Activated CD8-positive, alpha-beta memory T cell treated with anti-CD3 and anti-CD28 coated beads for 36 hours (primary cell): ENCODE results near the gene ITCH. TPM values are rescaled to one million over a fixed set of nuclear protein-coding genes. Genes with fewer than 3 reads are reported as not detected.
"Not testable (repeated sequence)": the region's sequence is repeated elsewhere in the genome, so short reads cannot be mapped to it uniquely, and the experiment has no call there.

Experiments used
- CTCF ChIA-PET: fragments of 350-600 bp; sonication (Branson Sonifier 250); formaldehyde crosslinking; loops from one replicate; lab custom pipeline; 2021; ENCODE audit warnings: antibody characterized with exemption; lab: Charles Lee
- POLR2A ChIA-PET: fragments of 350-600 bp; sonication (Branson Sonifier 250); formaldehyde crosslinking; loops from one replicate; lab custom pipeline; 2021; ENCODE audit warnings: antibody characterized with exemption; lab: Charles Lee
- total RNA-seq, 2 experiments: library from RNA; stranded (reverse); gene quantifications; one replicate each; pipeline ENCODE4 v1.2.3, GENCODE V29; 2021

The ITCH gene
- total RNA-seq, 2 experiments from 2014 or later = 44.1 to 44.8 TPM

- CTCF ChIA-PET = interaction anchor here (1.2 to 4.6 kb wide), 2 partner anchors 194 to 200 kb away, joined by 3 to 37 read pairs; no protein-coding TSS in a partner anchor
- POLR2A ChIA-PET = not testable (repeated sequence)
These were observed 151.0 kb downstream of the ITCH start for GRCh38 chr20:34514034-34514433.

DNA sequence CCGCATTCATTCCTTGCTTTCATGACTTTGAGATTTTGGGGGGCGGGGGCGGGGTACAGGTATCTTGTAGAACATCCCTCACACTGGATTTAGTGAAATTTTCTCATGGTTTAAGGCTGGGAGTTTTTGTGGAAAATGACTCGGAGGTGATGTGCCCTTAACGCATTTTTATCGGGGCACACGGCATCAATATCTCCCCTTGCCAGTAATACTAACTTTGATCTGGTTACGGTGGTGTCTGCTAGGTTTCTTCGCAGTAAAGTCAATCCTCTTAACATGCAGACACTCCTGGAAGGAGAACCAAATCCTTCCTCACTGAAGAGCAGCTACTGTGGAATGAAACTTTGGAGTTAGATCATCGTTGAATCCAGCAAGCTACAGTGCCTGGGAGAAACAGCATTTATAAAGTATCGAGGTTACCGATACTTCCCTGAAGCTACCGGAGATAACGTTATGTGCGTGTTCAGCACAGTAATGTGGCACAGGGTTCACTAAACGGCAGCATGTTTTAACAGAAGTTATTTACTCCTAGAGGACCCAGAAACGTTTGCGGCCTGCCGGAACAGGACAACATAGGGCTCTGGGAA is 151.9 kb downstream of the ITCH start:
- POLR2A ChIA-PET = interaction anchor here (0.6 to 0.8 kb wide), 3 partner anchors 30 to 201 kb away, joined by 3 read pairs; partner anchors contain the start of gene ITCH
- CTCF ChIA-PET = interaction anchor here (0.9 to 4.6 kb wide), 3 partner anchors 22 to 204 kb away, joined by 3 to 37 read pairs (median 5); no protein-coding TSS in a partner anchor

DNA sequence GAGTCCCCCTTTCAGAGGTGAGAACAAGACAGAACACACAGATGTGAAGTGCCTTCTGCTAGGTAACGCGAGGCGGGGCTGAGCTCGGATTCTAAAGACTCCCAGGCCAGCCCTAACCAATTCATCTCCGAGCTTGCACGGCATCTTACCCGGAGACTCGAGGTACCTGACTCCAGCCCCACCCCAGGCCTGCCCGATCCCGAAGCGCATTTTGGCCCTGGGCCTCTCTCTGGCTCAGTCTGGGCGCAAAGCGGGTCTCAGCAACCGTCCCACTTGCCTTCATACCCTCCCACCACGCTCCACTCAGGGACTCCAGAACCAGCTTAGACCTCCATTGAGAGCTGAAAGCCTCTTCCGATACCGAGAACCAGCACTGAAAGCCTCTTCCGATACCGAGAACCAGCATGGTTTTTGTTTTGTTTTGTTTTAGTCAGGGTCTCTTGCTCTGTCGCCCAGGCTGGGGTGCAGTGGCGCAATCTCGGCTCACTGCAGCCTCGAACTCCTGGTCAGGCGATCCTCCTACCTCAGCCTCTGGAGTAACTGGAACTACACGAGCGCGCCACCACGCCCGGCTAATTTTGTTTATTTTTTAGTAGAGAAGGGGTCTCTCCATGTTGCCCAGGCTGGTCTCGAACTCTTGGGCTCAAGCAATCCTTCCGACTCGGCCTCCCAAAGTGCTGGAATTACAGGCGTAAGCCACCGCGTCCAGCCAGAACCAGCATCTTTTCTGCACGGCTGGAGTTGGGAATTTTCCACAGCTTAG is 152.6 kb downstream of the ITCH start:
- POLR2A ChIA-PET = interaction anchor here (0.7 to 0.9 kb wide), 3 partner anchors 29 to 412 kb away, joined by 3 read pairs; partner anchors contain the start of gene ITCH
- CTCF ChIA-PET = interaction anchor here (0.9 to 4.6 kb wide), 4 partner anchors 21 to 204 kb away, joined by 3 to 37 read pairs (median 4); no protein-coding TSS in a partner anchor

DNA sequence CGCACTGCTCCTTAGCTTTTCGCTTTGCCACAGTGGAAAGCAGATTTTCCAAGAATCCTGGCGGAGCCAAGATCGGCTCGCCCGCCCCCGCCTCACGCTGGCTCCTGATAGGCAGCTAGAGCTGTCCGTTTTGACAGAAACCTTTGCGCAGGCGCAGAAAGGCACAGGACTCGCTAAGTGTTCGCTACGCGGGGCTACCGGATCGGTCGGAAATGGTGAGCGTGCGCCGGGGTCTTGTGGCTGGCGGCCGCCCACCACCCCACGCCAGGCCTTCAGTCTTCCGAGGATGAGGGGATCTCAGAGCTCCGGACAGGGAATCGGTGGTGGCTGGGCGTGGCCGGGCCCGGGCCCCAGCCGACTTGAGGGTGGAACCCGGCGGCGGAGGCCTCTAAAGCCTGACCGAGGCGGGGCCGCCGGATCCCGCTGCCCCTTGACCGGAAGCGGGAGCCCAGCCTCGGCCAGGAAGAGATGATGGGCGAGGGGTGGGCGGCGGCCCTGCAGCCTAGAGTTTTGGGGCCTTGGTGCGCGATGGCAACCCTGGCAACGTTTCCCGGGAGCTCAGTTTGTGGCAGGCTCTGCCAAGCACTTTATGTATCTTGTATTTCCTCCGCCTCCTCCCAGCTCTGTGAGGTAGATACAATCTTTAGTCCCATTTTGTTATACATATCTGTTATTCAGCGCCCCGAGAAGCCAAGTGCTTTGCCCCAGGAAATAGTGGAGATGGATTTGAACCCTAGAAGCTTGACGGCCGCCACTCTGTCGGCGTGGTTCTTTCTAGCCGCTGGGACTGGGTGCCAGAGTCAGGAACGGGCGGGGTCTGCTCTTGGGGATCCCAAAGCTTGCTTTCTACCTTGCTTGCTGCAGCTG is 153.4 kb downstream of the ITCH start, which contains the start of gene DYNLRB1:
Gene DYNLRB1 (plus strand): TSS at position 176 of the 867 bp plus-strand sequence. CDS start 37 bp downstream, at position 213.
- POLR2A ChIA-PET = interaction anchor here (0.6 to 1.3 kb wide), 7 partner anchors 8 to 413 kb away, joined by 3 to 8 read pairs (median 3); partner anchors contain the start of genes AHCY, ITCH and MAP1LC3A
- CTCF ChIA-PET = interaction anchor here (1.0 to 4.6 kb wide), 3 partner anchors 194 to 212 kb away, joined by 3 to 37 read pairs (median 3); no protein-coding TSS in a partner anchor

GRCh38 chr20:34517114-34517505 is 154.0 kb downstream of the ITCH start:
- CTCF ChIA-PET = interaction anchor here (1.0 to 4.6 kb wide), 4 partner anchors 19 to 213 kb away, joined by 3 to 37 read pairs (median 4); no protein-coding TSS in a partner anchor
- POLR2A ChIA-PET = interaction anchor here (0.6 to 1.3 kb wide), 4 partner anchors 41 to 214 kb away, joined by 3 to 6 read pairs (median 4); partner anchors contain the start of genes AHCY, ITCH and MAP1LC3A

DNA sequence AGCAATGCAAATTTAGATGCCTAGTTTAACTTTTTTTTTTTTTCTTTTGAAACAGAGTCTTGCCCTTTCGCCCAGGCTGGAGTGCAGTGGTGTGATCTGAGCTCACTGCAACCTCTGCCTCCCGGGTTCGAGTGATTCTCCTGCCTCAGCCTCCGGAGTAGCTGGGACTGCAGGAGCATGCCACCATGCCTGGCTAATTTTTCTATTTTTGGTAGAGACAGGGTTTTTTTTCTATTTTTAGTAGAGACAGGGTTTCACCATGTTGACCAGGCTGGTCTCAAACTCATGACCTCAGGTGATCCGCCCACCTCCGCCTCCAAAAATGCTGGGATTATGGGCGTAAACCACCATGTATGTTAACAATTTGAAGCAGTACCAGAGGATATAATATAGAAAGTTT is 155.8 kb downstream of the ITCH start:
- CTCF ChIA-PET = interaction anchor here (0.6 to 1.4 kb wide), 3 partner anchors 206 to 328 kb away, joined by 3 read pairs; no protein-coding TSS in a partner anchor

DNA sequence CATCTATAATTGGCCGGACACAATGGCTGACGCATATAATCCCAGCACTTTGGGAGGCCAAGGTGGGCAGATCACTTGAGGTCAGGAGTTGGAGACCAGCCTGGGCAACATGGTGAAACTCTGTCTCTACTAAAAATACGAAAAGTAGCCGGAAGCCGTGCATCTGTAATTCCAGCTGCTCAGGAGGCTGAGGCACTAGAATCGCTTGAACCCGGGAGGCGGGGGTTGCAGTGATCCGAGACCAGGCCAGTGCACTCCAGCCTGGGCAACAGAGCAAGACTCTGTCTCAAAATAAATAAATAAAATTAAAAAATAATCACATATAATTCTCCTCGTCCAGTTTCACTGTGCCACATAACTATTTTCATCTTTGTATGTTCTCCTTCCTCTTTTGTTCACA is 156.8 kb downstream of the ITCH start:
- POLR2A ChIA-PET, CTCF ChIA-PET: not testable (repeated sequence)

More for the DNA sequence above, 155.8 kb downstream of the ITCH start:
- POLR2A ChIA-PET = not testable (repeated sequence)

- CTCF ChIA-PET = interaction anchor here (0.5 to 3.8 kb wide), 10 partner anchors 13 to 227 kb away, joined by 3 to 23 read pairs (median 4); partner anchors contain the start of gene ITCH
- POLR2A ChIA-PET = interaction anchor here (0.8 kb wide), 1 partner anchor 932 kb away, joined by 3 read pairs; the partner anchor contains the start of gene CEP250
These were observed 160.1 kb downstream of the ITCH start for GRCh38 chr20:34522969-34523871.

DNA sequence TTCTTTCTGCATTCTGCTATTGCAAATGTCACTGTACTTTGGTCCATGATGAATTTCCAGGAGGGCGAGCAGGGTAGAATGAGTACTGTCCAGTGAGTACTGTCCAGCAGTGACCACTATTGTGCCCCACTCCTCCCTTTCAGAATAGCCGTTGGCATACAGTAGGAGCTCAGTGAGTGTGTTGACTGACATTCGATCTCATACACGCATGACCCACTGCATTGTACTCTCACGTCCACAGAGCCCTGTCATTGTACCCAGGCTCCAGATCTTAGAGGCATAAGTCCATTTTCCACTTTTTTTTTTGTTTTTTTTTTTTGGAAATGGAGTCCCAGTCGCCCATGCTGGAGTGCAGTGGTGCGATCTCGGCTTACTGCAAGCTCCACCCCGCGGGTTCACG is 161.4 kb downstream of the ITCH start:
- CTCF ChIA-PET = interaction anchor here (3.8 kb wide), 1 partner anchor 212 kb away, joined by 23 read pairs; no protein-coding TSS in a partner anchor

DNA sequence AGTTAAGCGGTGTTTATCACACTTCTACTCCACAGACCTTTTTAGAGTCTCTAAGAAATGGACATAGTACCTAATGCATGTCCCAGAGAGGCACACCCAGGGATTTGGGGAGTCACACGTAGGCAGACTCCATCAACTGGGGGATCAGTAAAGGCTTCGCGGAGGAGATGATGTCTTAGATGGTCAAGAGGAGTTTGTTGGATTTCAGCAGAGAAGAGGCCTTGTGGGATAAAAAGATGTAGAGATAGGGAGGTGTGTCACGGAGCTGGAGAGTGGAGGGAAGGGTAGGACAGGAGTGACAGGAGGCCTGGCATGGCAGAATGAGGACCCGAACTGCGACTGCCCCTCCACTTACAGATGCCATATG is 162.3 kb downstream of the ITCH start:
- POLR2A ChIA-PET = no interaction called here

More for the DNA sequence above, 161.4 kb downstream of the ITCH start:
- POLR2A ChIA-PET = interaction anchor here (0.7 kb wide), 1 partner anchor 8 kb away, joined by 3 read pairs; the partner anchor contains the start of gene DYNLRB1

DNA sequence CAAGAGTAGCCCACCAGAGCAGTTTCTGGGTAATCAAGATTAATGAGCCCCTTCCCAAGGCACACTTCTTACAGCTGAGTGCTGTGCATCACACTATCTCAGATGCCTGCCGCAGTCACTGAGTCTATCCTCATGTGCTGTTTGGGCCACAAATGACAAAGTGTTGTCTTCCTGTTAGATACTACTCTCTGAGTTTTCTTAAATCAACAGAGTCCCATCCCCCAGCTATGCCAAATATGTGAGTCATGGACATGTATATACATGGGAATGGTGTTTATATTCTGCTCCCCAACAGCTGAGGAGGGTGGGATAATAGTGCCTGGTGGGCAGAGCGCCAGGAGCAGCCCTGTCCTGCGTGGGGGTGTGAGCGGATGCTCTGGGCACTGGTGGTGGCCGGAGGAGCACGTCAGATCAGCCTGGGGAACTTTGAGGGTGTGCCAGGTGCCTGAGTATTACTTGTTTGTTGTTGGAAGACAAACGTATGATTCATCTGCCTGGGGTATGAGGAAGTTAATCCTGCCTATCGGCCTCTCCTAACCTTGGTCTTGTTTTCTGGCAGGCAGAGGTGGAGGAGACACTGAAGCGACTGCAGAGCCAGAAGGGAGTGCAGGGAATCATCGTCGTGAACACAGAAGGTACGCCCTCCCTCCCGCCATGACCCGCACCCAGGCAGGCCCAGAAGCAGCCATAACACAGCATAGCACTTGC is 162.8 kb downstream of the ITCH start:
- ChIA-PET POLR2A (no interaction called here), CTCF (no interaction called here)

More for the DNA sequence above, 162.3 kb downstream of the ITCH start:
- CTCF ChIA-PET = no interaction called here

DNA sequence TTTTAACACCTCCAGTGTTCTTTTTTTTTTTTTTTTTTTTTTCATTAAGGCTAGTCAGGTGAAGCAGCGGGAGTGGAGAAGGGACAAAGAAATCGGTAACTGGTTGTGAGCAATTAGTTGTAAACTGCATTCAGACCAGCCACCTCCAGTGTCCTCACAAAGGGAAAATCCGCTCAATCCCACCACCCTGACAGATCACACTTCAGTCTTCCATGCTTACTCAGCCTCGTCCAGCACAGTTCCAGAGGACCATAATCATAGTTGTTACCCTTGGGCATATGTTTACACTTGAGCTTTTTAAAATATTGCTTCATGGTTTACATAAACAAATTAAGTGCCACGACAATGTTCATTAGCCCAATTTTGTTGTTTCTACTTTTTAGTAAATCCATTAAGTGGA is 163.4 kb downstream of the ITCH start:
- ChIA-PET POLR2A (no interaction called here), CTCF (interaction anchor here (0.5 kb wide), 1 partner anchor 357 kb away, joined by 3 read pairs; no protein-coding TSS in a partner anchor)

GRCh38 chr20:34527016-34527415 is 163.9 kb downstream of the ITCH start:
- CTCF ChIA-PET = interaction anchor here (0.5 kb wide), 1 partner anchor 357 kb away, joined by 3 read pairs; no protein-coding TSS in a partner anchor
- POLR2A ChIA-PET = no interaction called here

- CTCF ChIA-PET = interaction anchor here (1.0 kb wide), 1 partner anchor 30 kb away, joined by 3 read pairs; the partner anchor contains the start of gene MAP1LC3A
- POLR2A ChIA-PET = no interaction called here
These were observed 165.8 kb downstream of the ITCH start for GRCh38 chr20:34528921-34529297.

DNA sequence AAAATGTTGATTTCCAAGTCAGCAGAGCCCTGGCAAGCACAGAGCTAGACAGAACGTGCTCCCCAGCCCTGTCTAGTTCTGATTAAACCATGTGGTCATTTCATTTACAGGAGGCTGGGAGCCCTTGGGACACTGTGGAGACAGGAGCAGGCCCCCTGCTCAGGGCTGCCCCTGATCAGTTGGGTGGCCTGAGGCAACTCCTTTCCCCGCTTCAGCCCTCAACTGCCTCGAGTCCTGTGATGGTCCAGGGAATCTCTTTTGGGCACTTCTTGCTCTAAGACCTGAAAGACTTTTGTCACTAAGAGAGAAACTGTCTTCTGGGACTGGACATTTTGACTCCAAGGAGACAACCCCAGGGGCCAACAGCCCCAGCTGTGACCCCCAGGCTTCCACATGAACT is 166.7 kb downstream of the ITCH start:
- POLR2A ChIA-PET = no interaction called here
- CTCF ChIA-PET = interaction anchor here (1.0 to 2.9 kb wide), 2 partner anchors 29 to 218 kb away, joined by 3 to 11 read pairs; partner anchors contain the start of gene MAP1LC3A

- ChIA-PET POLR2A (no interaction called here), CTCF (interaction anchor here (1.0 to 2.9 kb wide), 3 partner anchors 10 to 218 kb away, joined by 3 to 11 read pairs (median 5); partner anchors contain the start of gene MAP1LC3A)
These were observed 167.3 kb downstream of the ITCH start for GRCh38 chr20:34530342-34530741.
